ENCODE results near the gene CREB3L2.
"Not testable (repeated sequence)": the region's sequence is repeated elsewhere in the genome, so short reads cannot be mapped to it uniquely, and the experiment has no call there.

Gene CREB3L2

GRCh38 chr7:138001529-138002095 is at the start of gene CREB3L2:
Gene CREB3L2, minus strand, starts transcription at chr7:138002086. Its CDS starts 381 bp downstream, at chr7:138001705.
- FAIRE-seq (no peak), DNase-seq (ENCODE audit: insufficient read length, low spot score) (no peak)

GRCh38 chr7:138049505-138050116 is 47.7 kb upstream of the CREB3L2 start:
- DNase-seq (ENCODE audit: insufficient read length, low spot score) = no peak
- FAIRE-seq = no peak

GRCh38 chr7:138047907-138048306 is 46.0 kb upstream of the CREB3L2 start:
- FAIRE-seq (no peak), DNase-seq (ENCODE audit: insufficient read length, low spot score) (no peak)

GRCh38 chr7:138044897-138045296 is 43.0 kb upstream of the CREB3L2 start:
- DNase-seq (ENCODE audit: insufficient read length, low spot score) (no peak), FAIRE-seq (no peak)

GRCh38 chr7:138040063-138040462 is 38.2 kb upstream of the CREB3L2 start:
- not testable (repeated sequence) for FAIRE-seq; DNase-seq (ENCODE audit: insufficient read length, low spot score)

- DNase-seq (ENCODE audit: insufficient read length, low spot score) (no peak), FAIRE-seq (no peak)
Observed at GRCh38 chr7:138036135-138036534, 34.2 kb upstream of the CREB3L2 start.

- DNase-seq (ENCODE audit: insufficient read length, low spot score) = no peak
- FAIRE-seq = no peak
Observed at GRCh38 chr7:138033241-138033640, 31.4 kb upstream of the CREB3L2 start.

- DNase-seq (ENCODE audit: insufficient read length, low spot score) (no peak), FAIRE-seq (no peak)
Observed at GRCh38 chr7:138032770-138033169, 30.9 kb upstream of the CREB3L2 start.

GRCh38 chr7:138032186-138032585 is 30.3 kb upstream of the CREB3L2 start:
- FAIRE-seq = no peak
- DNase-seq (ENCODE audit: insufficient read length, low spot score) = no peak

- FAIRE-seq = no peak
- DNase-seq (ENCODE audit: insufficient read length, low spot score) = no peak
Observed at GRCh38 chr7:138030679-138031351, 28.9 kb upstream of the CREB3L2 start.

GRCh38 chr7:138029941-138030340 is 28.1 kb upstream of the CREB3L2 start:
- DNase-seq (ENCODE audit: insufficient read length, low spot score) (no peak), FAIRE-seq (no peak)

- DNase-seq (ENCODE audit: insufficient read length, low spot score) (no peak), FAIRE-seq (no peak)
Observed at GRCh38 chr7:138029126-138029525, 27.2 kb upstream of the CREB3L2 start.

GRCh38 chr7:138027100-138027499 is 25.2 kb upstream of the CREB3L2 start:
- DNase-seq (ENCODE audit: insufficient read length, low spot score) (no peak), FAIRE-seq (no peak)

- DNase-seq (ENCODE audit: insufficient read length, low spot score) (no peak), FAIRE-seq (no peak)
Observed at GRCh38 chr7:138025215-138026186, 23.6 kb upstream of the CREB3L2 start.

GRCh38 chr7:138024765-138025164 is 22.9 kb upstream of the CREB3L2 start:
- FAIRE-seq (no peak), DNase-seq (ENCODE audit: insufficient read length, low spot score) (no peak)

GRCh38 chr7:138024343-138024691 is 22.4 kb upstream of the CREB3L2 start:
- FAIRE-seq (no peak), DNase-seq (ENCODE audit: insufficient read length, low spot score) (no peak)

- FAIRE-seq = no peak
- DNase-seq (ENCODE audit: insufficient read length, low spot score) = no peak
Observed at GRCh38 chr7:138023618-138024342, 21.9 kb upstream of the CREB3L2 start.

GRCh38 chr7:138021889-138022288 is 20.0 kb upstream of the CREB3L2 start:
- FAIRE-seq (no peak), DNase-seq (ENCODE audit: insufficient read length, low spot score) (no peak)

GRCh38 chr7:138017992-138018391 is 16.1 kb upstream of the CREB3L2 start:
- FAIRE-seq (no peak), DNase-seq (ENCODE audit: insufficient read length, low spot score) (no peak)

GRCh38 chr7:138015096-138015495 is 13.2 kb upstream of the CREB3L2 start:
- DNase-seq (ENCODE audit: insufficient read length, low spot score) = no peak
- no peak for FAIRE-seq

Data from HTR-8/SVneo (cell line).